ENCODE results near the gene ZNF433.
"Not testable (repeated sequence)": the region's sequence is repeated elsewhere in the genome, so short reads cannot be mapped to it uniquely, and the experiment has no call there.

ZNF433 gene

DNA sequence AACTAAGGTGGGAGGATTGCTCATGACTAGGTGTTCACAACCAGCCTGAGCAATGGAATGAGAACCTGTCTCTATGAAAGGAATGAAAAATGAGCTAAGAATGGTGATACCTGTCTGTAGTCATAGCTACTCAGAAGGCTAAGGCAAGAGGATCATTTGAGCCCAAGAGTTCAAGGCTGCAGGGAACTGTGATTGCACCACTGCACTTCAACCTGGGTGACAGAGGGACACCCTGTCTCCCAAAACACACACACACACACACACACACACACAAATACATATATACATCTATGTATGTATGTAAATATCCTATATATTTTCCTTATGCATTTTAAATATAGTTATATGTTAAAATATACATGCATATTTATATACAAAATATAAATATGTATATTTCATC lies 7.4 kb upstream of the ZNF433 start:
- H3K9me3 ChIP-seq (ENCODE audit: control insufficient read depth, low read length) = peaks cover 5% of the 10 kb centered on the region
- no peaks in the 10 kb centered on the region for H3K4me1 ChIP-seq (ENCODE audit: control insufficient read depth, insufficient read depth, low read length)
- no peak overlapping the region for H3K9ac ChIP-seq (ENCODE audit: low read length)
- H3K27me3 ChIP-seq (ENCODE audit: control insufficient read depth, insufficient read depth, low read length) = no peaks in the 10 kb centered on the region
- no peak overlapping the region for H3K4me3 ChIP-seq (ENCODE audit: low read length)
- H3K36me3 ChIP-seq (ENCODE audit: control insufficient read depth, insufficient read depth, low read length) = no peaks in the 10 kb centered on the region

DNA sequence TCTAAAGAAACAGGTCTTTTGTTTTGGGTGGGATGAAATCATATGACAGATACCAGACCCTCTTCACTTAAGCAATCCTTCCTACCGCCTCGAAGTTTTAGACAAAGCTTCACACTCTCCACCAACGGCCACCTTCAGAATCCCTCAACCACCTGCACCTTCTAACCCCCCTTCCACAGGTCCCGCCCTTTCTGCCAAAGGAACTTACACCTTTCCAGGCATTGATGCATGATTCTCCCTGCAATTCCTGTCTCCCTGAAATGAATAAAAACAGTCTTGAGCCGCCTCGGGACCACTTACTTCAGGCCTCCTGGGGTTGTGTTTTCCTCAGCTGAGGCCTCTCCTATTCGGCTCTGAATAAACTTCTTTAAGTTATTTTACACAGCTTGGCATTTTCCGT lies 859 bp downstream of the ZNF433 start:
- no peaks in the 10 kb centered on the region for H3K36me3 ChIP-seq (ENCODE audit: control insufficient read depth, insufficient read depth, low read length)
- peak overlapping the region; percentile 90 for H3K9ac ChIP-seq (ENCODE audit: low read length)
- no peaks in the 10 kb centered on the region for H3K9me3 ChIP-seq (ENCODE audit: control insufficient read depth, low read length)
- no peaks in the 10 kb centered on the region for H3K4me1 ChIP-seq (ENCODE audit: control insufficient read depth, insufficient read depth, low read length)
- no peaks in the 10 kb centered on the region for H3K27me3 ChIP-seq (ENCODE audit: control insufficient read depth, insufficient read depth, low read length)
- H3K4me3 ChIP-seq (ENCODE audit: low read length) = no peak overlapping the region

DNA sequence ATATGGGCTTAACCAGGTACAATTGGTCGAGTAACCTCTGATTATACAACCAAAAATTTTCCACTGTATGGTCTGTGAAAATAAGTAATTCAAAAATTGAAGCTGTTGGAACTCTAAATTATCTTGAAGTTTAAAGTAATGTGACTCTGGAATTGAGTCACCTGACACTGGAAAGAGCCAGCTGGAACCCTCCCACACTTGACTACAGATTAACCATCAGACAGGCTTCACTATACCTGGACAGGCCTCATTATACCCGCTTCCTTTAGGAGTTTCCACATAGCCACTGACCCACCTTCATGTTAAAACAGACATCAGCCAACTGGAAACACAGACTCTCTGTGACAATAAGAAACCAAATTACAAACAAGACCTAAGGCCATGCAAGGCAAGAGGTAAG lies 1.3 kb downstream of the ZNF433 start:
- Histone ChIP-seq H3K4me3 (ENCODE audit: low read length) (no peak overlapping the region), H3K9me3 (ENCODE audit: control insufficient read depth, low read length) (no peaks in the 10 kb centered on the region), H3K9ac (ENCODE audit: low read length) (peak overlapping the region; percentile 90), H3K4me1 (ENCODE audit: control insufficient read depth, insufficient read depth, low read length) (no peaks in the 10 kb centered on the region), H3K36me3 (ENCODE audit: control insufficient read depth, insufficient read depth, low read length) (no peaks in the 10 kb centered on the region), H3K27me3 (ENCODE audit: control insufficient read depth, insufficient read depth, low read length) (no peaks in the 10 kb centered on the region)

DNA sequence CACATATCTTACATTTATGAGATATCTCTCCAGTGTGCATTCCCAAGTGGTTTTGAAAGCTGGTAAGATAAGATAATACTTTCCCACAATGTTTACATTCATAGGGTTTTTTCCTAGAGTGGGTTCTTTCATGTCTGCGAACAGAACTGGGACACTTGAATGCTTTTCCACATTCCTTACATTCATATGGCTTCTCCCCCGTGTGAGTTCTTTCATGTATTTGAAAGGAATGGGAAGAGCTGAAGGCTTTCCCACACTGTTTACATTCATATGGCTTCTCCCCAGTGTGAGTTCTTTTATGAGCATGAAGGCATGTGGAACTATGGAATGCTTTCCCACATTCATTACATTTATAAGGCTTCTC lies 19.7 kb downstream of the ZNF433 start:
- H3K9ac ChIP-seq (ENCODE audit: low read length) = no peak overlapping the region
- H3K4me3 ChIP-seq (ENCODE audit: low read length) = no peak overlapping the region
- no peaks in the 10 kb centered on the region for H3K27me3 ChIP-seq (ENCODE audit: control insufficient read depth, insufficient read depth, low read length)
- H3K9me3 ChIP-seq (ENCODE audit: control insufficient read depth, low read length) = peaks cover 24% of the 10 kb centered on the region
- no peaks in the 10 kb centered on the region for H3K4me1 ChIP-seq (ENCODE audit: control insufficient read depth, insufficient read depth, low read length)
- peaks cover 13% of the 10 kb centered on the region for H3K36me3 ChIP-seq (ENCODE audit: control insufficient read depth, insufficient read depth, low read length)

DNA sequence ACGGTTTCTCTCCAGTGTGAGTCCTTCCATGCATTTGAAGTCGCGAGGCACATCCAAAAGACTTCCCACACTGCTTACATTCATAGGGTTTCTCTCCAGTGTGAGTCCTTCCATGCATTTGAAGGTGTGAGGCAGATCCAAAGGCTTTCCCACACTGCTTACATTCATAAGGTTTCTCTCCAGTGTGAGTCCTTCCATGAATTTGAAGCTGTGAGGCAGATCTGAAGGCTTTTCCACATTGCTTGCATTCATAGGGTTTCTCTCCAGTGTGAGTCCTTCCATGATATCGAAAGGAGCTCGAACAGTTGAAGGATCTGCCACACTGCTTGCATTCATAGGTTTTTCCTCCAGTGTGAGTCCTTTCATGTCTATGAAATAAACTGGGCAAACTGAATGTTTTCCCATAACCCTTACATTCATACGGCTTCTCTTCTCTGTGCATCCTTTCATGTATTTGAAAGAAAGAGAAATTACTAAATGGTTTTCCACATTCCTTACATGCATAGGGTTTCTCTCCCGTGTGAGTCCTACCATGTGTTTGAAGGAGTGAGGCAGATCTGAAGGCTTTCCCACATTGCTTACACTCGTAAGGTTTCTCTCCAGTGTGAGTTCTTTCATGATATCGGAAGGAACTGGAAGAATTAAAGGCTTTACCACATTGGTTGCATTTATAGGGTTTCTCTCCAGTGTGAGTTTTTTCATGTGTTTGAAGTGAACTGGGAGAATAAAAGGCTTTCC lies 20.3 kb downstream of the ZNF433 start:
- no peaks in the 10 kb centered on the region for H3K27me3 ChIP-seq (ENCODE audit: control insufficient read depth, insufficient read depth, low read length)
- peaks cover 24% of the 10 kb centered on the region for H3K9me3 ChIP-seq (ENCODE audit: control insufficient read depth, low read length)
- H3K4me1 ChIP-seq (ENCODE audit: control insufficient read depth, insufficient read depth, low read length) = no peaks in the 10 kb centered on the region
- peaks cover 13% of the 10 kb centered on the region for H3K36me3 ChIP-seq (ENCODE audit: control insufficient read depth, insufficient read depth, low read length)
- no peak overlapping the region for H3K4me3 ChIP-seq (ENCODE audit: low read length)
- no peak overlapping the region for H3K9ac ChIP-seq (ENCODE audit: low read length)

DNA sequence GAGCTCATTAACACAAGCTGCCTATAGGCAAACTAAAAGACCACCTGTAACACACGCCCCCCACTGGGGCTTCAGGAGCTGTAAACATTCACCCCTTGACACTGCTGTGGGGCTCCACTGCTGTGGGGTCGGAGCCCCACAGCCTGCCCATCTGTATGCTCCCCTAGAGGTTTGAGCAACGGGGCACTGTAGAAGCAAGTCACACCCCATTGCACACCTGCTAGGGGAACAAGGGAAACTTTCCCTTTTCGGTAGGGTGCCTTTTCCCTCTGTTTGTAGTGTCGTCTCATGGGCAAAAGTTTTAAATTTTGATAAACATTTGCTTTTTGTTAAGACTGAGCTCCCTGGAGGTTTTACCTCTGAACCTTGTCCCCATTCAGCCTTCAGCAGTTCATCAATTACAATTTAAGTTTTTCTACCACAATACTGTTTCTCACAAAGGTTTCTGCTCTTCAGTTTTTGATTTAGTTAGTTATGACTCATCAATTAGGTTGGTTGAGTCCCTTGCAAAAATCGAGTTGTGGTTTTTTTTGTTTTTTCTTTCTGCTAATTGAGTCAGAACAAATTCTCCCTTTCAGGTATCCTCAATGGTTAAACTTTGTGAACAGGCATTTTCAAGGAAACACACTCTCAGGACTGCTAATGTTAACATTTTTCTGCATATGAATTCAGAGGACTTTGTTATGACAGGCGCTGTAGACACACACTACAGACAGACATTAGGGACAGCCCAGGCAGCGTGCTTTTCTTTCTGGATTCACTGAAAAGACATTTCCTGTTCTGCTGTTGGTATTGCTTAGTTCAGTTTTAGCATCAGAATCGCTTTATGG lies 35.1 kb downstream of the ZNF433 start:
- H3K4me3 ChIP-seq (ENCODE audit: low read length) = no peak overlapping the region
- H3K9me3 ChIP-seq (ENCODE audit: control insufficient read depth, low read length) = no peaks in the 10 kb centered on the region
- no peaks in the 10 kb centered on the region for H3K4me1 ChIP-seq (ENCODE audit: control insufficient read depth, insufficient read depth, low read length)
- no peaks in the 10 kb centered on the region for H3K36me3 ChIP-seq (ENCODE audit: control insufficient read depth, insufficient read depth, low read length)
- H3K27me3 ChIP-seq (ENCODE audit: control insufficient read depth, insufficient read depth, low read length) = no peaks in the 10 kb centered on the region
- no peak overlapping the region for H3K9ac ChIP-seq (ENCODE audit: low read length)

DNA sequence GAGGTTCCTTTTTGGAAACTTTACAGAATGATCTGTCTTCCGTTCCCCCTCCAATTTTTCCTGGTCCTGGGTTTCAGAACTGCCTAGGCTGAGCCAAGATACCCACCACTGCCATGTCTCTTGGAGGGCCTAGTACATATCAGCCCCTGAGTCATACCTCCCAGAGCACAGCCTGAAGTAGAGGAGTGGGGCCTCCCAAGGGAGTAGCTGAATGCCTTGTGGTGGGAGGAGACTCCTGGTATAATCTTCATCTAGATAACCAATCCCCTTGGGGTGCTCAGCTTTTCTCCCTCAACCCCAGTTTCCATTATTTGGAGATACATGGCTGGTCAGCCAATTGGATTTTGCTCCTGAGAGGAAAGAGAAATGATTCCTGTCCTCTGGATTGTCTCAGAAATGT lies 40.3 kb downstream of the ZNF433 start:
- Histone ChIP-seq H3K36me3 (ENCODE audit: control insufficient read depth, insufficient read depth, low read length) (no peaks in the 10 kb centered on the region), H3K9ac (ENCODE audit: low read length) (no peak overlapping the region), H3K4me1 (ENCODE audit: control insufficient read depth, insufficient read depth, low read length) (peaks cover 13% of the 10 kb centered on the region), H3K9me3 (ENCODE audit: control insufficient read depth, low read length) (no peaks in the 10 kb centered on the region), H3K4me3 (ENCODE audit: low read length) (no peak overlapping the region), H3K27me3 (ENCODE audit: control insufficient read depth, insufficient read depth, low read length) (no peaks in the 10 kb centered on the region)

DNA sequence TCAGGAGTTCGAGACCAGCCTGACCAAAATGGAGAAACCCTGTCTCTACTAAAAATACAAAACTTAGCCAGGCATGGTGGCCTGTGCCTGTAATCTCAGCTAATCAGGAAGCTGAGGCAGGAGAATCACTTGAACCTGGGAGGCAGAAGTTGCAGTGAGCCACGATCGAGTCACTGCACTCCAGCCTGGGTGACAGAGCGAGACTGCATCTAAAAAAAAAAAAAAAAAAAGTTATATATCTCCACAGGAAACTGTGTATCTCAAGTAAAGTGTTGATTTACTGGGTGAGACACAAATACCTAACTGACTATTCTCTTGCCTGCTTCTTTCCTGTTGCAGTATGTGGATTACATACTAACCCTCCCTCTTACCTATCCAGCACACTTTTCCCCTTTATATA lies 43.6 kb downstream of the ZNF433 start:
- H3K9me3 ChIP-seq (ENCODE audit: control insufficient read depth, low read length); H3K9ac ChIP-seq (ENCODE audit: low read length); H3K27me3 ChIP-seq (ENCODE audit: control insufficient read depth, insufficient read depth, low read length); H3K36me3 ChIP-seq (ENCODE audit: control insufficient read depth, insufficient read depth, low read length); H3K4me3 ChIP-seq (ENCODE audit: low read length): not testable (repeated sequence)
- H3K4me1 ChIP-seq (ENCODE audit: control insufficient read depth, insufficient read depth, low read length) = peaks cover 13% of the 10 kb centered on the region

DNA sequence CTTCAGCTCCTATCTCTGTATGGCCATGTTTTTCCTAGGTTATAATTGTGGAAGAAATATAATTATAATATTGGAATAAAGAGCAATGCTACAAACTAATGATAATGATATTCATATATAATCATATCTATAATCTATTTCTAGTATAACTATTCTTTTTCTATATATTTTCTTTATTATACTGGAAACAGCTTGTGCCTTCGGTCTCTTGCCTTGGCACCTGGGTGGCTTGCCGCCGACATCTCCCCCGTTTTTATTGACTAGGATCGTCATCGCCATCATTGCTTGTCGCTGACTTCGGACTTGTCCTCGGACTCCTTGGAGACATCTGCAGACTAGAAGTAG lies 46.4 kb downstream of the ZNF433 start:
- no peaks in the 10 kb centered on the region for H3K9me3 ChIP-seq (ENCODE audit: control insufficient read depth, low read length)
- no peaks in the 10 kb centered on the region for H3K36me3 ChIP-seq (ENCODE audit: control insufficient read depth, insufficient read depth, low read length)
- no peaks in the 10 kb centered on the region for H3K27me3 ChIP-seq (ENCODE audit: control insufficient read depth, insufficient read depth, low read length)
- H3K4me3 ChIP-seq (ENCODE audit: low read length) = no peak overlapping the region
- H3K4me1 ChIP-seq (ENCODE audit: control insufficient read depth, insufficient read depth, low read length) = peaks cover 13% of the 10 kb centered on the region
- no peak overlapping the region for H3K9ac ChIP-seq (ENCODE audit: low read length)

DNA sequence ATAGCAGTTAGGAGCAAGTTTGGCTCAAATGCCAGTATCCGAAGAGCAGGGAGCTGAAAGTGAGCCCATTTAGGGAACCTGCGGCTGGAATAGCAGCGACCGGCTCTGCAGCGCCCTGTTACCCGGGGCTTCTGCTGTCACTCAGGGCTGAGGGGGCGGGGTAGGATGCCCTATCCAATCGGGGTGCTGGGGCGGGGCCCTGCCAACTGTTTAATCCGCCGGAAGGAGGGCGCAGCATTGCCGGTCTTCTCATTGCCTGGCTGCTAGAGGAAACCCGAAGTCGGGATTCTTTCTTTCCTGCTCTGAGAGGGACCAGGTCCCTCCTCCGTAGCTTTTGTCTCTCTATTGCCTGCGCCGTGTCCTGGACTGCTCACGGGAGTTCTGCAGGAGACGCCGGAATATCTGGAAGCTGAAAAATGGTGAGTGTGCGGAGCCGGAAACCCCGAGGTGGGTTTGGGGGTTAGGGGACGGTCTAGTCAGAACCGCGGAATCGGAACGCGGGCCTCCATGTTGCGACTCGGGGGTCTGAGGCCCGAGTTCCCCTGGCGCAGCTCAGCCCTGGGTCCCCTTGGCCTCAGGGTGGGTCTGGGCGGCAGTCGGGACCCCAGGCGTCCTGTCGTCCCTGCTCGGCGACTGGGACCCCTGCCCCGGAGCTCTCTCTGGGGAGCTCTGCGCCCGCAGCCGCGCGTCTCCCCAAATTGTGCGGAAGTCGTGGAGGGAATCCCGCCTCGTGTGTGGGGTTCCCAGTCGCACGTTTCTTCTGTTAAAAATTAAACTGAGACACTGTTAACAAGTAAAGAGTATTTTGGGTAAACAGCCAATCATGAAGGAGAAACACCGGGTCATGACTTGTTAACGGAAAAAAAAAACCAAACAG lies 47.8 kb downstream of the ZNF433 start:
- Histone ChIP-seq H3K27me3 (ENCODE audit: control insufficient read depth, insufficient read depth, low read length) (no peaks in the 10 kb centered on the region), H3K4me1 (ENCODE audit: control insufficient read depth, insufficient read depth, low read length) (peaks cover 10% of the 10 kb centered on the region), H3K4me3 (ENCODE audit: low read length) (peak overlapping the region; percentile 86), H3K9me3 (ENCODE audit: control insufficient read depth, low read length) (no peaks in the 10 kb centered on the region), H3K36me3 (ENCODE audit: control insufficient read depth, insufficient read depth, low read length) (no peaks in the 10 kb centered on the region), H3K9ac (ENCODE audit: low read length) (peak overlapping the region; percentile 68)

DNA sequence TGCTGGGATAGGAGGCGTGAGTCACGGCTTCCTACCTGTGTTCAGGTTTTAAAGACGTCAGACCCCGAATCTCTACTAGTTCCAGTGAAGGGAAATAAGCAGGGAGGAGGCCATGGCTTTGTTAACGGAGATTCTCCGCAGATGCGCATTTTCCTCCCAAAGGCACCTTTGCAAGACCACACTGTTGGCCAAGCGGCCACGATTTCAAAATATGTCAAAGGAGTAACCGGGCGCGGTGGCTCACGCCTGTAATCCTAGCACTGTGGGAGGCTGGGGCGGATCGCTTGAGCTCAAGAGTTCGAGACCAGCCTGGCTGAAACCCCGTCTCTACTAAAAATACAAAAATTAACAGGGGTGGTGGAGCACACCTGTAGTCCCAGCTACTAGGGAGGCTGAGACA lies 48.7 kb downstream of the ZNF433 start:
- H3K9me3 ChIP-seq (ENCODE audit: control insufficient read depth, low read length) = no peaks in the 10 kb centered on the region
- H3K36me3 ChIP-seq (ENCODE audit: control insufficient read depth, insufficient read depth, low read length) = no peaks in the 10 kb centered on the region
- H3K4me1 ChIP-seq (ENCODE audit: control insufficient read depth, insufficient read depth, low read length) = peaks cover 4% of the 10 kb centered on the region
- H3K4me3 ChIP-seq (ENCODE audit: low read length) = no peak overlapping the region
- H3K27me3 ChIP-seq (ENCODE audit: control insufficient read depth, insufficient read depth, low read length) = no peaks in the 10 kb centered on the region
- H3K9ac ChIP-seq (ENCODE audit: low read length) = no peak overlapping the region

DNA sequence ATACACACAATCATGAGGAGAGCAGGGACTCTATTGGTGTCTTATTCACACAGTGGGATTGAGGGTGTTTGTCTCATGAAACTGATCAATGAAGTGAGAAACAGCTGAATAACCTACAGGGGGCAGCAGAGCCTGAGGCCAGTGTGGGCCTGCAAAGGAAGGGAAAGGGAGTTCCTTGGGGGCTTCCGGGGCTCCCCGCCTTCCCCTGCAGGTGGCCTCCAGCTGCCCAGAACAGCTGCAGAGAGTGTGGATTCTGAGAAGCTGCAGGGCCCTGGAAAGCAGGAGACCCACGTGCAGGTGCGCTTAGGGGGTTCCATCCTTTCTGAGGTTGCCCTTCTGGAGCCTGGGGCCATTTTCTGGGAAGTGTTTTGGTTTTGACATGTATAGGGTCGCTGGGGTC lies 50.5 kb downstream of the ZNF433 start:
- H3K27me3 ChIP-seq (ENCODE audit: control insufficient read depth, insufficient read depth, low read length) = no peaks in the 10 kb centered on the region
- H3K4me3 ChIP-seq (ENCODE audit: low read length) = no peak overlapping the region
- no peaks in the 10 kb centered on the region for H3K4me1 ChIP-seq (ENCODE audit: control insufficient read depth, insufficient read depth, low read length)
- H3K9me3 ChIP-seq (ENCODE audit: control insufficient read depth, low read length) = peaks cover 9% of the 10 kb centered on the region
- H3K36me3 ChIP-seq (ENCODE audit: control insufficient read depth, insufficient read depth, low read length) = no peaks in the 10 kb centered on the region
- no peak overlapping the region for H3K9ac ChIP-seq (ENCODE audit: low read length)
